Thyroid gland (tissue), 4 donors: Measurements from ENCODE around the gene ID3.

Source experiments
- POLR2A ChIP-seq, 2 donors: fragments of 450-650 bp; IDR thresholded peaks; one replicate each; pipeline ENCODE4 v1.6.1; 2017; ENCODE audit warnings: antibody characterized with exemption in 2 of 2, mild to moderate bottlenecking in 2 of 2, moderate library complexity in 1 of 2
- TF ChIP-seq, protein P1 (sequence below), 6 experiments: fragments of 200-600 bp in 3 of 6; fragments of 450-650 bp in 3 of 6; sonication (generic) in 3 of 6; IDR thresholded peaks; one replicate each; pipeline ENCODE4 v1.5.1; 2016 to 2019; ENCODE audit warnings: antibody characterized with exemption in 6 of 6, mild to moderate bottlenecking in 2 of 6, inconsistent platforms in 1 of 6, moderate library complexity in 1 of 6

DNA sequence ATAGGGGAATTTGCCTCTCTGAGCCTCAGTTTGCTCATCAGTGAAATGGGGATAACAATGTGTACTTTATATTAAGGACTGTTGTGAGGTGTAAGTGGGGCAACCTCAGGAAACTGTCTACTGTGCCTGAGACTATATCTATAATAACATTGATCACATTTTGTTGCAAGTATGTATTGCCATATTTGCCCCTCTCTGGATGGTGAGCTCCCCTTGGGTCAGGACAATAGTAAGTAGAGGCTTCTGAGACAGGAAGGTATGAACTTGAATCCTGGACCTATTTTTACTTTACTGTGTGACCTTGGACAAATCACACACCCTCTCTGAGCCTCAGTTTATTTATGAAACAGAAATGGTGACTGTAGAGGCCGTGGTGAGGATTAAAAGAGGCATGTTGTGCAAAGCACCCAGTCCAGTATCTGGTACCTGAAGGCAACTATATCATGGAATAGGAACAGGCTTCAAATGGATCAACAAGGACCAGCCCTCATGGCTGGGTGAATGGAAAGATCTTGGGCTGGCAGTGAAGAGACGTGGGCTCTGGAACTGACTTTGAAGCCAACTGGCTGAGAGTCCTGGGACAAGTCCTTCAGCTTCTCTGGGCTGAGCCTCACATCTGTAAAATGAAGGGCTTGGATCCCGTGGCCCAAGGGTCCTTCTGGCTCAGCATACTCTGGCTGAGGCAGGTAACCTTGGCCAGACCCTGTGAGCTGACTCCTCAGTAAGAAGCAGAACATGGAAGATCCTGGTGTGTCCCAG is 35.0 kb upstream of the ID3 start:
- no peak for TF ChIP-seq POLR2A (IDR thresholded peaks at IDR 0.05)
- TF ChIP-seq, protein P1, sequence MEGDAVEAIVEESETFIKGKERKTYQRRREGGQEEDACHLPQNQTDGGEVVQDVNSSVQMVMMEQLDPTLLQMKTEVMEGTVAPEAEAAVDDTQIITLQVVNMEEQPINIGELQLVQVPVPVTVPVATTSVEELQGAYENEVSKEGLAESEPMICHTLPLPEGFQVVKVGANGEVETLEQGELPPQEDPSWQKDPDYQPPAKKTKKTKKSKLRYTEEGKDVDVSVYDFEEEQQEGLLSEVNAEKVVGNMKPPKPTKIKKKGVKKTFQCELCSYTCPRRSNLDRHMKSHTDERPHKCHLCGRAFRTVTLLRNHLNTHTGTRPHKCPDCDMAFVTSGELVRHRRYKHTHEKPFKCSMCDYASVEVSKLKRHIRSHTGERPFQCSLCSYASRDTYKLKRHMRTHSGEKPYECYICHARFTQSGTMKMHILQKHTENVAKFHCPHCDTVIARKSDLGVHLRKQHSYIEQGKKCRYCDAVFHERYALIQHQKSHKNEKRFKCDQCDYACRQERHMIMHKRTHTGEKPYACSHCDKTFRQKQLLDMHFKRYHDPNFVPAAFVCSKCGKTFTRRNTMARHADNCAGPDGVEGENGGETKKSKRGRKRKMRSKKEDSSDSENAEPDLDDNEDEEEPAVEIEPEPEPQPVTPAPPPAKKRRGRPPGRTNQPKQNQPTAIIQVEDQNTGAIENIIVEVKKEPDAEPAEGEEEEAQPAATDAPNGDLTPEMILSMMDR (IDR thresholded peaks at IDR 0.05) = no peak
